ENCODE data around the gene IGF2. TPM values are rescaled to one million over a fixed set of nuclear protein-coding genes. Genes with fewer than 3 reads are reported as not detected.

IGF2 gene
- total RNA-seq, 1 experiment from 2014 or later: 5.0 TPM

DNA sequence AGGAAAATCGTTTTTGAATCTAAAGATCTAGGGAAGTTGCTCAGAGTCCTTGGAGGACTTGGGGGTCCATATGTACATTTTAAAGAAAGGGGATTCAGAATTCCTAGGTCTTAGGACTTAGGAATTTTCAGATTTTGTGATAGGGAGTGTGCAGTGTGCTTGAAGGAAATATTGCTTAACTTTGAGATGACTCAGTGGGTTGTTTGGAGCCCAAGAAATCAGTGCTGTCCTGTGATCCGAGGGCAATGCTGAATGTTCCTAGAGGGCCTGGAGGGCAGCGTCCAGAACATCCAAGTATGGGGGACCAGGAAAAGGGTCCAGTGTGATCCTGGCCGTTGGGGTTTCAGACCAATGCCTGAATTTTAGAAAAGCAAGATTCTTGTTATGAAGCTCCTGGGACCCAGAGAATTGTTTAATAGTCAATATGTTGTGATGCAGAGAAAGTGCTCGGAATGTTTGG, 3.1 kb upstream of the IGF2 start:
- no peak overlapping the region for H3K27ac ChIP-seq (ENCODE audit: low read length)
- no peaks in the 10 kb centered on the region for H3K9me2 ChIP-seq (replicated peaks; ENCODE audit: low read length)
- peaks cover 19% of the 10 kb centered on the region for H3K4me1 ChIP-seq (ENCODE audit: insufficient read depth, low read length)
- H3K36me3 ChIP-seq (ENCODE audit: low read depth, low read length): no peaks in the 10 kb centered on the region
- H3K27me3 ChIP-seq (ENCODE audit: low read length): peaks cover 66% of the 10 kb centered on the region
- BruUV-seq (replicated peaks): no TSS peak
- ChIA-PET POLR2A (ENCODE audit: unreplicated experiment) (interaction anchor here (0.6 kb wide), 2 partner anchors 8 to 74 kb away, joined by 3 read pairs; no protein-coding TSS in a partner anchor), CTCF (interaction anchor here (0.6 kb wide), 1 partner anchor 9 kb away, joined by 3 read pairs; no protein-coding TSS in a partner anchor)
- H3F3A ChIP-seq (ENCODE audit: low read length, unreplicated experiment): peaks cover 4% of the 10 kb centered on the region
- H3K79me2 ChIP-seq (ENCODE audit: low read length): no peaks in the 10 kb centered on the region
- H3K9me3 ChIP-seq (ENCODE audit: low read length): no peaks in the 10 kb centered on the region
- ATAC-seq (no peak), DNase-seq (peak; percentile 37)
- TF ChIP-seq, protein P1, sequence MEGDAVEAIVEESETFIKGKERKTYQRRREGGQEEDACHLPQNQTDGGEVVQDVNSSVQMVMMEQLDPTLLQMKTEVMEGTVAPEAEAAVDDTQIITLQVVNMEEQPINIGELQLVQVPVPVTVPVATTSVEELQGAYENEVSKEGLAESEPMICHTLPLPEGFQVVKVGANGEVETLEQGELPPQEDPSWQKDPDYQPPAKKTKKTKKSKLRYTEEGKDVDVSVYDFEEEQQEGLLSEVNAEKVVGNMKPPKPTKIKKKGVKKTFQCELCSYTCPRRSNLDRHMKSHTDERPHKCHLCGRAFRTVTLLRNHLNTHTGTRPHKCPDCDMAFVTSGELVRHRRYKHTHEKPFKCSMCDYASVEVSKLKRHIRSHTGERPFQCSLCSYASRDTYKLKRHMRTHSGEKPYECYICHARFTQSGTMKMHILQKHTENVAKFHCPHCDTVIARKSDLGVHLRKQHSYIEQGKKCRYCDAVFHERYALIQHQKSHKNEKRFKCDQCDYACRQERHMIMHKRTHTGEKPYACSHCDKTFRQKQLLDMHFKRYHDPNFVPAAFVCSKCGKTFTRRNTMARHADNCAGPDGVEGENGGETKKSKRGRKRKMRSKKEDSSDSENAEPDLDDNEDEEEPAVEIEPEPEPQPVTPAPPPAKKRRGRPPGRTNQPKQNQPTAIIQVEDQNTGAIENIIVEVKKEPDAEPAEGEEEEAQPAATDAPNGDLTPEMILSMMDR (conservative IDR thresholded peaks at IDR 0.05; ENCODE audit: low read depth, low read length): no peak
- TF ChIP-seq EZH2 (IDR thresholded peaks at IDR 0.05; ENCODE audit: low read length, unreplicated experiment) (no peak), EZH2phosphoT487 (IDR thresholded peaks at IDR 0.05; ENCODE audit: borderline replicate concordance, low read length) (no peak)
- peak overlapping the region; percentile 42 for H3K4me2 ChIP-seq (ENCODE audit: low read length)
- H2AFZ ChIP-seq (ENCODE audit: low read length): no peak overlapping the region
- H3K4me3 ChIP-seq (ENCODE audit: low read length): no peak overlapping the region
- H3K9ac ChIP-seq (ENCODE audit: low read length): no peak overlapping the region
- no peaks in the 10 kb centered on the region for H4K20me1 ChIP-seq (ENCODE audit: low read length)
- intact Hi-C loops (cut with micrococcal nuclease): no loop called here

- H4K20me1 ChIP-seq (ENCODE audit: low read length): no peaks in the 10 kb centered on the region
- H3K9me3 ChIP-seq (ENCODE audit: low read length): no peaks in the 10 kb centered on the region
- TF ChIP-seq, protein P1 (conservative IDR thresholded peaks at IDR 0.05; ENCODE audit: low read depth, low read length): no peak
- TF ChIP-seq EZH2 (IDR thresholded peaks at IDR 0.05; ENCODE audit: low read length, unreplicated experiment) (no peak), EZH2phosphoT487 (IDR thresholded peaks at IDR 0.05; ENCODE audit: borderline replicate concordance, low read length) (no peak)
- ATAC-seq: no peak
- no peak overlapping the region for H2AFZ ChIP-seq (ENCODE audit: low read length)
- no peaks in the 10 kb centered on the region for H3K79me2 ChIP-seq (ENCODE audit: low read length)
- intact Hi-C loops (cut with micrococcal nuclease): no loop called here
- ChIA-PET POLR2A (ENCODE audit: unreplicated experiment) (no interaction called here), CTCF (interaction anchor here (0.6 kb wide), 1 partner anchor 355 kb away, joined by 15 read pairs; no protein-coding TSS in a partner anchor)
- peaks cover 20% of the 10 kb centered on the region for H3K4me1 ChIP-seq (ENCODE audit: insufficient read depth, low read length)
- no peak overlapping the region for H3K27ac ChIP-seq (ENCODE audit: low read length)
- BruUV-seq (replicated peaks): no TSS peak
- H3K9ac ChIP-seq (ENCODE audit: low read length): no peak overlapping the region
- H3K9me2 ChIP-seq (replicated peaks; ENCODE audit: low read length): no peaks in the 10 kb centered on the region
- no peaks in the 10 kb centered on the region for H3K36me3 ChIP-seq (ENCODE audit: low read depth, low read length)
- DNase-seq: no peak
- peaks cover 4% of the 10 kb centered on the region for H3F3A ChIP-seq (ENCODE audit: low read length, unreplicated experiment)
- peaks cover 51% of the 10 kb centered on the region for H3K27me3 ChIP-seq (ENCODE audit: low read length)
- no peak overlapping the region for H3K4me2 ChIP-seq (ENCODE audit: low read length)
- no peak overlapping the region for H3K4me3 ChIP-seq (ENCODE audit: low read length)
Observed at GRCh38 chr11:2140411-2141400, 1.5 kb upstream of the IGF2 start.

Data from PC-3 (cell line).